Kidney (tissue), 14 donors: ENCODE results near the gene ZNF618. TPM values are rescaled to one million over a fixed set of nuclear protein-coding genes. Genes with fewer than 3 reads are reported as not detected.
A peak's percentile ranks its signal among the peaks of the same experiment; 100 is the strongest.

Experiments
- DNase-seq, 5 donors: peaks; one replicate each; pipeline ENCODE4 v3.0.0-alpha.2; 2013 to 2020
- FAIRE-seq: peaks from 2 replicates; lab custom pipeline; 2012; peaks lifted over from hg19 to GRCh38; lab: Jason Lieb, UNC
- H3K27ac ChIP-seq, 2 donors: one replicate each; pipeline ENCODE4 v1.7.0; 2013; ENCODE audit warnings: low read depth in 2 of 2, low read length in 2 of 2, inconsistent platforms in 1 of 2
- H3K27me3 ChIP-seq: one replicate; pipeline ENCODE4 v1.7.1; 2013; ENCODE audit warnings: low read length, inconsistent platforms; ENCODE audit not compliant: control insufficient read depth, insufficient read depth
- H3K36me3 ChIP-seq, 3 donors: one replicate each; pipeline versions ENCODE4 v1.7.0 to v1.7.1; 2013; ENCODE audit warnings: low read length in 3 of 3, control low read depth in 1 of 3, inconsistent platforms in 1 of 3; ENCODE audit not compliant: insufficient read depth in 3 of 3, control insufficient read depth in 2 of 3
- H3K4me1 ChIP-seq, 3 donors: one replicate each; pipeline versions ENCODE4 v1.7.0 to v1.7.1; 2013; ENCODE audit warnings: low read length in 3 of 3, inconsistent platforms in 1 of 3, low read depth in 1 of 3; ENCODE audit not compliant: control insufficient read depth in 2 of 3, insufficient read depth in 2 of 3
- H3K4me3 ChIP-seq, 3 donors: one replicate each; pipeline versions ENCODE4 v1.7.0 to v1.8.1; 2013; ENCODE audit warnings: low read length in 3 of 3, control low read depth in 1 of 3, inconsistent platforms in 1 of 3
- H3K9ac ChIP-seq, 3 donors: one replicate each; pipeline versions ENCODE4 v1.7.0 to v1.7.1; 2013; ENCODE audit warnings: low read length in 3 of 3, control low read depth in 1 of 3, inconsistent platforms in 1 of 3
- H3K9me3 ChIP-seq, 3 donors: one replicate each; pipeline versions ENCODE4 v1.7.0 to v1.7.1; 2013; ENCODE audit warnings: low read length in 3 of 3, control low read depth in 1 of 3, inconsistent platforms in 1 of 3; ENCODE audit not compliant: control insufficient read depth in 2 of 3, insufficient read depth in 1 of 3
- CTCF ChIP-seq: IDR thresholded peaks from 3 replicates; pipeline ENCODE4 v1.5.1; 2012; ENCODE audit warnings: mild to moderate bottlenecking, moderate library complexity, borderline replicate concordance; ENCODE audit not compliant: insufficient read depth; ENCODE audit errors: extremely low read depth
- intact Hi-C: fragments of 100-400 bp; cut with DNase I; formaldehyde crosslinking; loops from one replicate; pipeline ENCODE4 v1.11.1; 2022
- polyA plus RNA-seq: library from polyadenylated mRNA; stranded (reverse); fragments of 350-450 nt; fragmentation: Illumina TruSeq; extraction: RNeasy Lipid Tissue Mini Kit (QIAGEN cat#74804); gene quantifications from one replicate; pipeline ENCODE4 v1.2.3, GENCODE V29; 2014; ENCODE audit warnings: low read depth, low replicate concordance; ENCODE audit not compliant: insufficient read depth
- total RNA-seq: library from RNA; stranded (reverse); fragmentation: NEBNext Ultra II Directional; extraction: Animal tissue kit (Norgen Biotek cat#: 25700); gene quantifications from one replicate; pipeline ENCODE4 v1.2.1, GENCODE V29; 2021
- donor health status: control.
- donor health status: control.
- donor health status: control.
- donor health status: control.
- donor health status: control.
- donor health status: DM: yes; HTN: yes; CAD: no.
- donor health status: Normal renal cell carcinoma (clear cell type).

ZNF618 gene
- total and polyA plus RNA-seq, 2 donors from 2014 or later = 5.6 to 31.9 TPM

- Histone ChIP-seq H3K4me1 (peaks cover 0 to 5% (median 0%) of the 10 kb centered on the region in 3 donors), H3K9me3 (no peaks in the 10 kb centered on the region), H3K27me3 (no peaks in the 10 kb centered on the region), H3K36me3 (no peaks in the 10 kb centered on the region), H3K9ac (peak overlapping the region; percentile 68 to 71 (median 68)), H3K4me3 (peak overlapping the region; percentile 72 to 76 (median 73)), H3K27ac (peak overlapping the region in 1 of 2 donors; percentile 23)
- intact Hi-C loops = loop anchor here (10.0 kb wide), 1 partner anchor 118 kb away; no protein-coding TSS in a partner anchor
- no peak for TF ChIP-seq CTCF
- DNase-seq (no peak), FAIRE-seq (peak; percentile 39)
Measured at GRCh38 chr9:113876993-113877368, 872 bp downstream of the ZNF618 start.

- FAIRE-seq = no peak
- peak in 1 of 5 donors; percentile 18 for DNase-seq
- Histone ChIP-seq H3K27me3 (no peaks in the 10 kb centered on the region), H3K4me3 (no peak overlapping the region), H3K4me1 (peaks cover 0 to 10% (median 2%) of the 10 kb centered on the region in 3 donors), H3K9ac (no peak overlapping the region), H3K36me3 (no peaks in the 10 kb centered on the region), H3K9me3 (no peaks in the 10 kb centered on the region), H3K27ac (peak overlapping the region in 1 of 2 donors; percentile 53)
- intact Hi-C loops = loop anchor here (10.0 kb wide), 1 partner anchor 115 kb away; no protein-coding TSS in a partner anchor
- TF ChIP-seq CTCF = no peak
Measured at GRCh38 chr9:113879318-113879717, 3.2 kb downstream of the ZNF618 start.

- Histone ChIP-seq H3K9ac (no peak overlapping the region), H3K27ac (peak overlapping the region in 1 of 2 donors; percentile 30), H3K36me3 (no peaks in the 10 kb centered on the region), H3K9me3 (no peaks in the 10 kb centered on the region), H3K4me3 (peak overlapping the region in 1 of 3 donors; percentile 6), H3K4me1 (peaks cover 0 to 13% (median 4%) of the 10 kb centered on the region in 3 donors), H3K27me3 (no peaks in the 10 kb centered on the region)
- DNase-seq = no peak
- intact Hi-C loops = loop anchor here (10.0 kb wide), 1 partner anchor 115 kb away; no protein-coding TSS in a partner anchor
- no peak for TF ChIP-seq CTCF
- FAIRE-seq = no peak
Measured at GRCh38 chr9:113879911-113880310, 3.8 kb downstream of the ZNF618 start.

GRCh38 chr9:113882181-113882580 is 6.1 kb downstream of the ZNF618 start:
- no peak overlapping the region for H3K27ac ChIP-seq
- no peak for FAIRE-seq
- intact Hi-C loops = no loop called here
- H3K36me3 ChIP-seq = no peaks in the 10 kb centered on the region
- H3K9me3 ChIP-seq = no peaks in the 10 kb centered on the region
- H3K27me3 ChIP-seq = no peaks in the 10 kb centered on the region
- no peak for TF ChIP-seq CTCF
- H3K4me3 ChIP-seq = peak overlapping the region in 1 of 3 donors; percentile 10
- no peak overlapping the region for H3K9ac ChIP-seq
- H3K4me1 ChIP-seq = peaks cover 0 to 25% (median 22%) of the 10 kb centered on the region in 3 donors
- no peak for DNase-seq
